Glutamatergic neuron (in vitro differentiated cells): ENCODE data around the gene EIF4EBP2. TPM values are rescaled to one million over a fixed set of nuclear protein-coding genes. Genes with fewer than 3 reads are reported as not detected.

ENCODE experiments used
- DNase-seq: peaks from one replicate; pipeline ENCODE4 v3.0.0; 2022
- H3K27ac Mint-ChIP-seq: one replicate; pipeline ENCODE4 v1.8.0; 2020; ENCODE audit warnings: mild to moderate bottlenecking, mixed read lengths, inconsistent platforms; ENCODE audit not compliant: unreplicated experiment
- H3K27me3 Mint-ChIP-seq: one replicate; pipeline ENCODE4 v1.8.0; 2020; ENCODE audit warnings: mild to moderate bottlenecking, moderate library complexity, mixed read lengths, inconsistent platforms; ENCODE audit not compliant: unreplicated experiment
- H3K36me3 Mint-ChIP-seq: one replicate; pipeline ENCODE4 v1.8.0; 2020; ENCODE audit warnings: mild to moderate bottlenecking, mixed read lengths, inconsistent platforms; ENCODE audit not compliant: unreplicated experiment
- H3K4me1 Mint-ChIP-seq: one replicate; pipeline ENCODE4 v1.8.0; 2020; ENCODE audit warnings: mild to moderate bottlenecking, low read depth, mixed read lengths, inconsistent platforms; ENCODE audit not compliant: unreplicated experiment
- H3K4me3 Mint-ChIP-seq: one replicate; pipeline ENCODE4 v1.8.0; 2020; ENCODE audit warnings: mild to moderate bottlenecking, mixed read lengths, inconsistent platforms; ENCODE audit not compliant: unreplicated experiment
- H3K9me3 Mint-ChIP-seq: one replicate; pipeline ENCODE4 v1.8.0; 2020; ENCODE audit warnings: mild to moderate bottlenecking, moderate library complexity, mixed read lengths, inconsistent platforms; ENCODE audit not compliant: unreplicated experiment
- CTCF ChIP-seq: fragments of 200-600 bp; sonication (generic); IDR thresholded peaks from one replicate; pipeline ENCODE4 v1.5.0; 2021; ENCODE audit not compliant: partially characterized antibody, unreplicated experiment
- total RNA-seq: library from RNA; stranded (reverse); fragmentation: NEBNext Ultra II Directional; extraction: Animal tissue kit (Norgen Biotek cat#: 25700); gene quantifications from one replicate; pipeline ENCODE4 v1.2.1, GENCODE V29; 2021; ENCODE audit not compliant: unreplicated experiment

Gene EIF4EBP2
- total RNA-seq, 1 donor from 2014 or later: 130 TPM

- Mint-ChIP-seq H3K36me3 (no peaks in the 10 kb centered on the region), H3K9me3 (peaks cover 5% of the 10 kb centered on the region)
- no peak for DNase-seq
These were observed 58.5 kb downstream of the EIF4EBP2 start for GRCh38 chr10:70462349-70462984.

GRCh38 chr10:70465278-70465677 is 61.3 kb downstream of the EIF4EBP2 start:
- no peaks in the 10 kb centered on the region for H3K36me3 Mint-ChIP-seq
- no peaks in the 10 kb centered on the region for H3K9me3 Mint-ChIP-seq
- DNase-seq: no peak
- peaks cover 5% of the 10 kb centered on the region for H3K4me1 Mint-ChIP-seq
- H3K27ac Mint-ChIP-seq: no peak overlapping the region
- H3K4me3 Mint-ChIP-seq: no peak overlapping the region
- no peak for TF ChIP-seq CTCF
- H3K27me3 Mint-ChIP-seq: peaks cover 1% of the 10 kb centered on the region

More at GRCh38 chr10:70462349-70462984, 58.5 kb downstream of the EIF4EBP2 start:
- no peaks in the 10 kb centered on the region for H3K4me1 Mint-ChIP-seq
- no peak for TF ChIP-seq CTCF
- peaks cover 5% of the 10 kb centered on the region for H3K27me3 Mint-ChIP-seq
- H3K27ac Mint-ChIP-seq: no peak overlapping the region
- no peak overlapping the region for H3K4me3 Mint-ChIP-seq

GRCh38 chr10:70465832-70466231 is 61.9 kb downstream of the EIF4EBP2 start:
- DNase-seq: no peak
- no peak for TF ChIP-seq CTCF
- Mint-ChIP-seq H3K36me3 (no peaks in the 10 kb centered on the region), H3K4me3 (no peak overlapping the region), H3K4me1 (peaks cover 5% of the 10 kb centered on the region), H3K27me3 (peaks cover 1% of the 10 kb centered on the region), H3K9me3 (no peaks in the 10 kb centered on the region), H3K27ac (no peak overlapping the region)

GRCh38 chr10:70466951-70467350 is 63.0 kb downstream of the EIF4EBP2 start:
- H3K9me3 Mint-ChIP-seq: no peaks in the 10 kb centered on the region
- no peak for DNase-seq
- no peak overlapping the region for H3K4me3 Mint-ChIP-seq
- TF ChIP-seq CTCF: no peak
- no peaks in the 10 kb centered on the region for H3K36me3 Mint-ChIP-seq
- peaks cover 5% of the 10 kb centered on the region for H3K4me1 Mint-ChIP-seq
- no peak overlapping the region for H3K27ac Mint-ChIP-seq
- H3K27me3 Mint-ChIP-seq: peaks cover 1% of the 10 kb centered on the region

GRCh38 chr10:70472799-70473454 is 69.0 kb downstream of the EIF4EBP2 start:
- Mint-ChIP-seq H3K4me3 (no peak overlapping the region), H3K27ac (peak overlapping the region; percentile 59)

More at GRCh38 chr10:70472799-70473454, 69.0 kb downstream of the EIF4EBP2 start:
- no peak for TF ChIP-seq CTCF
- Mint-ChIP-seq H3K27me3 (peaks cover 16% of the 10 kb centered on the region), H3K36me3 (no peaks in the 10 kb centered on the region), H3K4me1 (peaks cover 18% of the 10 kb centered on the region), H3K9me3 (peaks cover 3% of the 10 kb centered on the region)
- DNase-seq: no peak
